Bone marrow (tissue), 2 donors: ENCODE results near the gene PAQR5.
"Not testable (repeated sequence)": the region's sequence is repeated elsewhere in the genome, so short reads cannot be mapped to it uniquely, and the experiment has no call there.

Source experiments
- DNase-seq, 2 donors: peaks; one replicate each; lab custom pipeline; 2025; lab: John Stamatoyannopoulos, UW

PAQR5 gene

GRCh38 chr15:69357773-69358771 is 59.4 kb downstream of the PAQR5 start:
- DNase-seq, result no peak

- DNase-seq, result no peak
Measured at GRCh38 chr15:69358850-69359249, 60.1 kb downstream of the PAQR5 start.

GRCh38 chr15:69359722-69360121 is 61.0 kb downstream of the PAQR5 start:
- no peak for DNase-seq

GRCh38 chr15:69360642-69361041 is 61.9 kb downstream of the PAQR5 start:
- DNase-seq, result no peak

GRCh38 chr15:69367236-69367635 is 68.5 kb downstream of the PAQR5 start:
- no peak for DNase-seq

GRCh38 chr15:69369631-69370030 is 70.9 kb downstream of the PAQR5 start:
- no peak for DNase-seq

GRCh38 chr15:69373406-69373805 is 74.7 kb downstream of the PAQR5 start:
- no peak for DNase-seq

- no peak for DNase-seq
Measured at GRCh38 chr15:69375151-69375790, 76.6 kb downstream of the PAQR5 start.

- no peak for DNase-seq
Measured at GRCh38 chr15:69377216-69377970, 78.7 kb downstream of the PAQR5 start.

- no peak for DNase-seq
Measured at GRCh38 chr15:69380100-69380725, 81.5 kb downstream of the PAQR5 start.

- no peak for DNase-seq
Measured at GRCh38 chr15:69380726-69381105, 82.0 kb downstream of the PAQR5 start.

GRCh38 chr15:69382176-69382575 is 83.5 kb downstream of the PAQR5 start:
- not testable (repeated sequence) for DNase-seq

- not testable (repeated sequence) for DNase-seq
Measured at GRCh38 chr15:69384066-69384465, 85.4 kb downstream of the PAQR5 start.

GRCh38 chr15:69384626-69385598 is 86.2 kb downstream of the PAQR5 start:
- DNase-seq, result no peak

- DNase-seq, result no peak
Measured at GRCh38 chr15:69385831-69386230, 87.1 kb downstream of the PAQR5 start.

- DNase-seq, result no peak
Measured at GRCh38 chr15:69386284-69386683, 87.6 kb downstream of the PAQR5 start.

- no peak for DNase-seq
Measured at GRCh38 chr15:69388260-69388705, 89.6 kb downstream of the PAQR5 start.

GRCh38 chr15:69389426-69389825 is 90.7 kb downstream of the PAQR5 start:
- DNase-seq, result no peak

GRCh38 chr15:69390575-69390974 is 91.9 kb downstream of the PAQR5 start:
- no peak for DNase-seq

GRCh38 chr15:69391046-69391757 is 92.5 kb downstream of the PAQR5 start:
- no peak for DNase-seq
